NCI-H1417 (cell line): ENCODE data around the gene ZFYVE9.

Experiments
- DNase-seq, 3 experiments: peaks; one replicate each; lab custom pipeline; 2025; lab: John Stamatoyannopoulos, UW

ZFYVE9 gene

DNA sequence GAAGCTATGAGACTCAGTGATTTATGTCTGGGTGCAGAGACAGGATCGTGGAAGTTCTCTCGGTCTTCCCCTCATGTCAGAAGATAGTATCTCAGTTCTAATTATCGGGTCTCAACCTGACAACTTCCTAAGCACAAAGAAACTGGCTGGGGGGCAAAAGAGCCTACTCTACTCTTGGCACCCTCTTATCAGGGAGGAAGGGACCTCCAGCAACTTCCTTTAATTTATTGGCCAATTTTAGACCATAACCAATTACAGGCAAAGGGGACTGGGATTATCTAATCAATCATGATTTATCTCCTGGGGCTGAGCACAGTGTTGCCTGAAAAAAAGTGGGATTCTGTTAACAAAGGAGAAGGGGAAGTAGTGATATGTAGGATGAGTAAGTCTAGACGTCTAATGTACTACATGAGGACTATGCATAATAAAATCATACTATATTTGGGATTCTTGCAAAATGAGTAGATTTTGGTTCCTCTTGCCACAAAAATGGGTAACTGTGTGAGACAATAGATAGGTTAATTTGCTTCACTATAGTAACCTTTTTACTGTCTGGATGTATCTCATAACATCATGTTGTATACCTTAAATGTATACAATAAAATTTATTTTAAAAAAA is 98.8 kb downstream of the ZFYVE9 start:
- DNase-seq, result no peak

DNA sequence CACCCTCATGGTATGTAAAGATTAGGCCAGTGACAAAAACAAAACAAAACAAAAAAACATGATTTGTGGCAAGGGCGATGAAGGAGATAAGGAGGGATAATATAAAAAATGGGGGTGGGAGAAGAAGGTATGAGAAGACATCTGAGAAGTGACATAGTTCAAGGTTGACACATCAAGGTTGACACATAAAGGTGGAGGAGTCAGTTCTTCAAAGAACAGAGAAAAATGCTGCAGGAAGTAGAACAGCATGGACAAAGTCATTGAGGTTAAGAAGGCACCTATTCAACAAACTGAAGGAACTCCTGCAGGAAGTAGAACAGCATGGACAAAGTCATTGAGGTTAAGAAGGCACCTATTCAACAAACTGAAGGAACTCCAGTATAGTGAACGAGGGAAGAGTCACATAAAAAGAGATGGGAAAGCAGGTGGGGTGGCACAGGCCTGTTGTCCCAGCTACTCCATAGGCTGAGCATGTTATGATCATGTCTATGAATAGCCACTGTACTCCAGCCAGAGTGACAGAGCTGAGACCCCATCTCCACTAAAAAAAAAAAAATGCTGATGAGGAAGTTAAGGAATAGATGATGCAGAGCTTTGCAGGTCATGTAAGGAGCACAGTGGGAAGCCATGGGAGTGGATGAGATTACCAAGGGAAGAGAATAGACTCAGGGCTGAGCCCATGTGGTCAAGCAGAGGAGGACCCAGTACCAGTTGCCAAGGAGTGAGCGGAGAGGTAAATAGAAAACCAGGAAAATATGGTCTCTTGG is 101.5 kb downstream of the ZFYVE9 start:
- DNase-seq, result no peak

DNA sequence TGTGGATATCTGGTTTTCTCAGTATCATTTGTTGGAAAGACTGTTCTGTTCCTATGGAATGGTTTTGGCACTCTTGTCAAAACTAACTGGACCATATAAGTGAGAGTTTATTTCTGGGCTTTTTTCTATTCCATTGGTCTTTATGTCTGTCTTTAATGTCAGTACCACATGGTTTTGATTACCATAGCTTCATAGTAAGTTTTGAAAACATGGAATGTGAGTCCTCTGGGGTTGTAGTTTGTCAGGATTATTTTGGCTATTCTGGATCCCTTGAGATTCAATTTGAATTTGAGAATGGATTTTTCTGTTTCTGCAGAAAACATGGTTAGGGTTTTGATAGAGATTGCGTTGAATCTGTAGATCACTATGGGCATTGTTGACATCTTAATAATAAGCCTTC is 107.9 kb downstream of the ZFYVE9 start:
- DNase-seq, result no peak

DNA sequence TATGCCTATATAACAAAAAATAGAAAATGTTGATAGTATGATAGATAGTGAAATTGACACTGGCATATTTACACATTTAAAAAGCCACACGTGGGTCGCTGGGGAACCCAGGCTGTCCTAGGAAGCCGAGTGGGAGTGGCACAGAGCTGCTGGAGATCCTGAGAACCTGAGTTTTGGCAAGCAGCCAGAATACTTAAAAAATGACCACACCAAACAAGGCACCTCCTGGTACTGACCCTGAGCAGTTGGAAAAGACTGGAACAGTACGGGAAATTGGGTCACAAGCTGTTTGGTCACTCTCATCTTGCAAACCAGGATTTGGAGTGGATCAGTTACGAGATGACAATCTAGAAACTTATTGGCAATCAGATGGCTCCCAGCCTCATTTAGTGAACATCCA is 111.5 kb downstream of the ZFYVE9 start:
- DNase-seq, result peak in 1 of 3 experiments; percentile 7

DNA sequence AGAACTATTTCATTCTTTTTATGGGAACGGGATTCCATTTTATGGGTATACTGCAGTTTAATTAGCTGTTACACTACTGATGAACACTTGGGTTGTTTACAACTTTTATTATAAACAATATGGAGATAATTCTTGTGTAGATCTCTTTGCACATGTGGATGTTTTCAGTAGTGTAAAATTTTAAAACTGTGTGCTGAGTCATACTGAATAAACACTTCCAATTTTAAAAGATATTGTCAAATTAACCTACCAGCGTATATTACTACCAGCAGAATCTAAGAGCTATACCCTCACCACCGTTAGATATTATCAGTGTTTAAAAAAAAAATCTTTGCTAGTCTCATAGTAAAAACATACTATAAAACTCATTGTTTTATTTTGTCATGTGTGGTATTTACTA is 118.0 kb downstream of the ZFYVE9 start:
- DNase-seq, result no peak

DNA sequence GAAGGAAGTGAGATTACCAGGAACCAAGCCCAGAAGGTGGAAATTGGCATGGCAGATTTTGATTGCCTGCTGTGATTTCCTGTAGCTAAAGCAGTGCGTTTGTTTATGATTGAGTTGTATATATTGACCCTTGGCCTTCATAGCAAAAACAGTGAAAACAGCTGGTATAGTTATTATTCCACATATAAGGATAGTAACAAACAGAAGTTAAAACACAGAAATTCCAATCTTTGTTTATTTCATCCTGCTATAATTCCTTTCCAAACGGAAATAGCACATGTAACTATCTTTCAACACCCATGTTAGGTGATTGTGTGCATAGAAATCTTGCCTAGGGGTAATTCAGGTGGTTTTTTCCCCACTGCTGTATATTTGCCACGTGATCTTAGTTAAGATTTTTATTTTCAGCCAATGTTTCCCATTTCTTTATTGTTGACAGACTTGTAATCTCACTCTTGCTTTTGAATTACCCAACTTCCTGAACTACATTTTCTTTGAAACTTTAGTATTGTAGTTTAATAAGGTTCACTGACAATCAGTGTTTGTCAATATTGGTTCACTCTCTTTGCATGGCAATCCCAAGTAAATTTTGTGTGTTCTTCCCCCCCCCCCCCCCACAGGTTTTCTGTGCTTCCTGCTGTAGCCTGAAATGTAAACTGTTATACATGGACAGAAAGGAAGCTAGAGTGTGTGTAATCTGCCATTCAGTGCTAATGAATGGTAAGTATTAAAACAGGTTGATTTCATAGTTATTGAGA is 121.4 kb downstream of the ZFYVE9 start:
- DNase-seq, result no peak

DNA sequence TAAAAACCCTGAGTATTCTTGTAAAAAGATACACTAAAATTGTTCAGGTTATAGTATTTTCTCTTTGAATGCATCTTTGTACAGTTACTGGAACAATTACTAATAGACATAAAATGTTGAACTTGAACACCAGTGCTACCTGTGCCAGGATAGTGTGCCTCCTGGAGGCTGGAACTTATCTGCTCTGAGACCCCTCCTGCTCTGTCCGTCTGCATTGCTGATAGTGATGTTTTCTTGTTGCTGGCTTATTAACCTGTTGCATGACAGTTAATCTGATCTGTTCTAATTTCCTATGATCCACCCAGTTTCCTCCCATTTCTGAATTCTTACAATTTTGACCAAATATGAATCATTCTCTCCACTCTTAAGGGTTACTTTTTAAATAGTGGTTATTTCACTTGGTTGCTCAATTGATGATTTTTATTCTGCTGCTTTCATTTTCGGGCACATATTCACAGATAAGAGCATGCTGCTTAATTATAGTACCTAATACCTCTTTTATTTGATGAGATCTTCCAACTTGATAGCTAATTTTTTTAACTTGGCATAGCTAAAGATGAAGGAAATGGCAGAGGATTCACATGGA is 122.7 kb downstream of the ZFYVE9 start:
- DNase-seq, result no peak

DNA sequence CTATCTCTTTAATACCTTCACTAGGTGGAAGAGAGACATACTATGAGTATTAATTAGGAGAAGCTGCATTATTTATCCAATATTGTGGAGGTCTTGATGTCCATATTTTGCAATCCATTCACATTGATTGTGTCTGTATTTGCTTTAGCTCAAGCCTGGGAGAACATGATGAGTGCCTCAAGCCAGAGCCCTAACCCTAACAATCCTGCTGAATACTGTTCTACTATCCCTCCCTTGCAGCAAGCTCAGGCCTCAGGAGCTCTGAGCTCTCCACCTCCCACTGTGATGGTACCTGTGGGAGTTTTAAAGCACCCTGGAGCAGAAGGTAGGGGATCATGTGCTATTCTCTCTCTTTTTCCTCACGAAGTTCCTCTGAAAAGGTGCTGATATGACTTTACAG is 124.6 kb downstream of the ZFYVE9 start:
- no peak for DNase-seq

DNA sequence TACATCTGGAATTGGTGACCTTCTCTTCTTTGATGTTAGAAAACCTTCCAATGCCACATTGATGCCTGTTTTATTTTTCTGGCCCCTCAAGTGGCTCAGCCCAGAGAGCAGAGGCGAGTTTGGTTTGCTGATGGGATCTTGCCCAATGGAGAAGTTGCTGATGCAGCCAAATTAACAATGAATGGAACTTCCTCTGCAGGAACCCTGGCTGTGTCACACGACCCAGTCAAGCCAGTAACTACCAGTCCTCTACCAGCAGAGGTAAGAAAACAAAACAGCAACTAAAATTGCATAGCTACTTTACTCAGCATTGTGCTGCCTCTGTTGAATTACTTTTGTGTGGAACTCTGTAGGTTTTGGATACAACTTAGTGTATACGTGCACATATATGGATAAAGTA is 126.5 kb downstream of the ZFYVE9 start:
- DNase-seq, result no peak

DNA sequence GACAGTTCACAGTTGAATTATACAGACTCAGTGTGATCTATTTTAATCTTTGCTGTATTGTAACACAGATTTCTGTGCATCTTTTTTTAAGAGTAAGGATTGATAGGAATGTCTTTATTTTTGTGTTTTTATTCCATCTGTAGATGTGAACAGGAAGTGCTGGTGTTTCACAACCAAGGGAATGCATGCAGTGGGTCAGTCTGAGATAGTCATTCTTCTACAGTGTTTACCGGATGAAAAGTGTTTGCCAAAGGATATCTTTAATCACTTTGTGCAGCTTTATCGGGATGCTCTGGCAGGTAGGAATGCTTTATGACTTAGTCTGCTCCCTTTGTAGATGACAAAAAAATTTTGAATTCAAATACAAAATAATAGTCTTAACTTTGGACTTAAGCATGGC is 139.6 kb downstream of the ZFYVE9 start:
- no peak for DNase-seq

DNA sequence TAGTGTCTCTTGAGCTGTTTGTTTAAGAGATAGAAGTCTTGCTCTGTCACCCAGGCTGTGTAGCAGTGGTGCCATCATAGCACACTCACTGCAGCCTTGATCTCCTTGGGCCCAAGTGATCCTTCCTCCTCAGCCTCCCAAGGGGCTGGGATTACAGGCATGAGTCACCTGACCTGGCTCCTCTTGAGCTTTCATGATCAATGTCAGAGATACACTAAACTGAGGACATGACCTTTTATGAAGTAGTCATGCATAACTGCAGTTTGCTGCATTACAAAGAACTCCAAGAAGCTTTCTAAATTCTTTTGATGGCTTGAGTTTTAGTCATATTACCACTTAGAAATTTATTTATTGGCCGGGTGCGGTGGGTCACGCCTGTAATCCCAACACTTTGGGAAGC is 146.4 kb downstream of the ZFYVE9 start:
- no peak for DNase-seq

DNA sequence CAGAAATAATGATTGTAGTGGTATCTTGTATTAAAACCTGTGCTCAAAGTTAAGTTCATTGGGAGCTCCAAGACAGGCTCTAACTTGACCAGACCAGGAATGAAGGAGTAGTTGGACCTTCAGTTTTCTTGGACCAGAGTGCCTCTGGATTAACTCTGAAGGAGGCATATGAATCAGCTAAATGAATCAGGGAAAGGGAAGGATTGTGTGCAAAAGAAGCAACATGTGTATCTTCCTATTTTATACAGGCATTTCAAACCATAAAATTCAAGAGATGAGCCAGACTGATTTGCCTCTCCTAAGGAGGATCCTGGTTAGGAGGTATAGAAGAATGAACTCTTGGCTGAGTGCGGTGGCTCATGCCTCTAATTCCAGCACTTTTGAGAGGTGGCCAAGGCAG is 152.7 kb downstream of the ZFYVE9 start:
- no peak for DNase-seq

DNA sequence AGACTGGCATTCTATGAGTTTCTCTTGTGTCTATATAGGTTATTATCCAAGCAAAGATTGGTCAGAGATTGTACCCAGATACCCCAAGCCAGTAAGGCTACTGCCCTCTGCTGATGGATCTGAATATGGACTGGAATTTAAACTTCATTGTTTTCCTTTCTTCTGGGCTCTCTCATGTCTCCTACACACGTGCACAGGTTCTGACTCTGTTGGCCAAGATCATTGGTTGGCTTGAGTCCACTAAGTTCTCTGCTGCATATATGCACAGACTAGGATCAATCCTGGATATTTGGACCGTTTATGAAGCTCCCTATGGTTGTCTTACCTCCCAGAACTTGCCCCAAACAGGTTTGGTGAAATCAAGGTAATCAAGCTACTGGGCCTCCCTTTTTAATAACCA is 154.5 kb downstream of the ZFYVE9 start:
- peak; percentile 25 to 68 (median 51) for DNase-seq

DNA sequence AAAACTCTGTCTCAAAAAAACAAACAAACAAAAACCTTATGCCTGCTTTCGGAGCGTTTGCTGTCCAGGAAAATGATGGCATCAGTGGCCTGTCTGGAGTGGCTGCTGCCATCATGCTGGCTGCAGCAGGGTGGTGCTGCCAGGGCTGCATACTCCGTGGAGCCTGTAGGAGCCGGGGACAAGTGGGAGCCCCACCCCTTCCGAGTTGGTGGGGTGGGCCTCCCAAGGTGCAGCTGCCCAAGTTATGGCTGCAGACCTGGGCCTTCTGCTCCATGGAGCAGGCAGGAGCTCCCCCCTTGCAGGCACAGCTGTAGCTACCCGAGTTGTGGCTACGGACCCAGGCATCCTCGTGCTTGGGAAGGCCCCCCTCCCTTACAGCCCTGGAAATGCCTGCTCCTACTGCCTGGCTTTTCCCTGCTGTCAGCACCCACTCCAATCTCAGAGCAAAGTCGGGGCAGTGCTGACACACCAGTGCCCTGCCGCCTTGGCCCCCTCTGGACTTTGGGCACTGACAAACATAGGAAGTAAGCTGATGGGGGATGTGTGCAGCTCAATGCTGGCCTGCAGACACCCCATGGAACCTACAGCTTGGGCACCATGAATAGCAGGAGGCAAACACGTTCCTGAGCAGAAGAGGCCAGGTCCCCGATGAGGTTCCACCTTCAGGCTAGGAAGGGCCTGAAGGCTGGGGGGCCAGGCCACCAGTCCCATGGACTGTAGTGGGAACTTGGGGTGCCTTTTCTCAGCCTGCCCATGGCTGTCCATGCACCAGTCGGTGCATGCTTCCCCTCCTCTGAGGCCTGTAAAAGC is 163.7 kb downstream of the ZFYVE9 start:
- DNase-seq, result no peak

DNA sequence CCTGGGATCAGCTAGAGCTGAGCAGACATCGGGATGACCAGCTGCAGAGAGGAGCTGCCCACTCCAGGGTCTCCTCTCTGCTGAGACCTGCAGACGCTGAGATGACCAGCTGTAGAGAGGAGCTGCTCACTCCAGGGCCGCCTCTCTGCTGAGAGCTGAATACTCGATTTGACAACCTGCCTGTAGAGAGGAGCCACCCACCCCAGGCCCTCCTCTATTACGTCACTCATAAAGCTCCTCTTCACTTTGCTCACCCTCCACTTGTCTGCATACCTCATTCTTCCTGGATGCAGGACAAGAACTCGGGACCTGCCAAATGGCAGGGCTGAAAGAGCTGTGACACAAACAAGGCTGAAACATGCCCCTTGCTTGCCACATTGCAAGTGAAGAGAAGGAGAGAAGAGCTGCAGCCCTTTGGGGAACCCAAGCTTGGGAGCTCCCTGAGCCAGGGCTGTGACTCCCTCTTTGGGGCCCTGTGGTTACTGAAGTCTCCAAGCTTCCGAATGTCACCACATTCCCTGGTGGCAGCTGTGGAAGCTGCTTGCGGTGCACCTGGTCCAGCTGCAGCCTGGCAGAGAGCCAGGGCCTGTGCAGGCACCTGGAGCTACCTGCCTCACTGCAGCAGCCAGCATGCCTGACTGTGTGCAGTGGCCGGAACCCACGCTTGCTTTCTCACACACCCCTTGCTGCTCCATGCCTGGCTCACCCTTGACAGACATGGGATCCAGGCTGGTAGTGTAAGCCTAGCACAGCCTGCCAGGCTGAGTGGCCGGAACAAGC is 164.5 kb downstream of the ZFYVE9 start:
- DNase-seq, result peak in 2 of 3 experiments; percentile 12 to 47

DNA sequence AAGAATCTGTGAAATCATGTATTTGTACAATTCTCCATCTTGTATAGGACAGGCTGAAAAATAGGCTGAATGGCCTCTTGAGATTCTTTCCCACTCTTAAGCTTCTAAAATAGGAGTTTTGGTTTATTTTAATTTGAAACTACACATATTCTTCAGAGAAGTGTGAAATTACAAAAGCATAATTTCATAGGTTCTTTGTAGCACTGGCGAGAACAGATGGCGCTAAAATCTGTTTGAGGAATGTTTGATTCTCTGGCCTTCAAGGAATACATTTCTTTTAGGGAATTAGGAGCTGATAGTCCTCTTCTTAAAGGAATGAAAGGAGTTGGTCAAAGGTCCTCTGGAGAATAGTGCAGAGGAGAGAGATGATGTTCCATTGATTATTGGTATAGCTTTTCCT is 179.2 kb downstream of the ZFYVE9 start:
- no peak for DNase-seq

DNA sequence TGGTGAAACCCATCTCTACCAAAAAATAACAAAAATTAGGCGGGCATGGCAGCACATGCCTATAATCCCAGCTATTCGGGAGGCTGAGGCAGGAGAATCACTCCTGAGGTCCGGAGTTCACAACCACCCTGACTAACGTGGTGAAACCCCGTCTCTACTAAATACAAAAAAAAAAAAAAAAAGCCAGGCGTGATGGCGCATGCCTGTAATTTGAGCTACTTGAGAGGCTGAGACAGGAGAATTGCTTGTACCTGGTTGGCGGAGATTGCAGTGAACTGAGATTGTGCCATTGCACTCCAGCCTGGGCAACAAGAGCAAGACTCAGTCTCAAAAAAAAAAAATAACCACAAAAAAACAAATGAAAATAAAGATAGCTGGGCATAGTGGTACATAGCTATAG is 181.8 kb downstream of the ZFYVE9 start:
- peak in 1 of 3 experiments; percentile 51 for DNase-seq

DNA sequence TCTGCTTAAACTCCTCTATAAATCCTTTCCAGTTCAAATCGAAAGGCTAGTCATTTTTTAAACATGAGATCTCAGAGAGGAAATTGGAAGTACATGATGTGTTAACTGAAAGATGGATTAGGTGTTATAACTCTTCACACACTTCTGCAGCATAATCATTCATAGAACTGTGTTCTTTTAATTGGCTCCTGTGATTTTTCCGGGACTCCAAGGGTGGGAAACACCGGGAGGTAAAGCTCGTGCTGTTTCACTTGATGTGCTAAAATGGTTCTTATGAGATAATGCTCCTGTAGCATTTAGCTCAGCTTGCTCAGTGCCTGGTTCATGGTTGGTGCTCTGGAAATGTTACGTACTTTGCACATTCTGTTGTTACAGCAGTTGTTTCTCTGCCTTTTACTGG is 183.9 kb downstream of the ZFYVE9 start:
- peak in 2 of 3 experiments; percentile 30 to 67 for DNase-seq

DNA sequence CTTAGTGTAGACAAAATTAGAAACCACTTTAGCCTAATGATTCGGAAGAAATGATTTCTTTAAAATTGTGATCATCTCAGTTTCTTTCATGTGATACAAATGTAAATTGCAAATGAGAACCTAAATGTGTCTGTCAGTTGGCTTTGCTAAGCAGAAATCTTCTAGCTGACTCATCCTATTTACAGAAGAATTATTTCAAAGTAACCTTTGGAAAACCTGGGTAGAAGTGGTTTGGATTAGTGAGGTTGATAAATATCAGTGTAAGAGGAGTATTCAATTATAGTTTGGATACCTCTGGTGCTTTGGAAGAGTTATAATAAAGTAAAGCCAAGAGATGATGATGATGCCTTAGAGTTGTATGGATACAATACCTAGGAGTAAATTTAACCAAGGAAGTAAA is 186.7 kb downstream of the ZFYVE9 start:
- no peak for DNase-seq

DNA sequence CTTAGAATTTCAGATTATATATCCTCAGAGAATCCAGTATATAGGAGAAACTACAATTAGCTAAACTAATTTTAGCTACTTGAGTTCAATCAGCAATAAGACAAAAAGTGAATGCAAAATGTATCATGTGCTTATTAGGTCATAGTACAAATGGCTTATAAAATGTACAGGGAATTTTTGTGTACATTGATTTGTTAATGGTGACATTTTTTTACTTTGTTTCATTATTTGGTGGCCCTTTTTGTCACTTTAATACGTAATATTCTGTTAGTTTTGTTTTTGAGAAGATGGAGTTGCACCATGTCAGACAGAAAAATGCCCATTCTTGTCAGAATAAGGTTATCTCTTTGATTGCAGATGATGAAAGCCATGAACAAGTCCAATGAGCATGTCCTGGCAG is 190.5 kb downstream of the ZFYVE9 start:
- no peak for DNase-seq

DNA sequence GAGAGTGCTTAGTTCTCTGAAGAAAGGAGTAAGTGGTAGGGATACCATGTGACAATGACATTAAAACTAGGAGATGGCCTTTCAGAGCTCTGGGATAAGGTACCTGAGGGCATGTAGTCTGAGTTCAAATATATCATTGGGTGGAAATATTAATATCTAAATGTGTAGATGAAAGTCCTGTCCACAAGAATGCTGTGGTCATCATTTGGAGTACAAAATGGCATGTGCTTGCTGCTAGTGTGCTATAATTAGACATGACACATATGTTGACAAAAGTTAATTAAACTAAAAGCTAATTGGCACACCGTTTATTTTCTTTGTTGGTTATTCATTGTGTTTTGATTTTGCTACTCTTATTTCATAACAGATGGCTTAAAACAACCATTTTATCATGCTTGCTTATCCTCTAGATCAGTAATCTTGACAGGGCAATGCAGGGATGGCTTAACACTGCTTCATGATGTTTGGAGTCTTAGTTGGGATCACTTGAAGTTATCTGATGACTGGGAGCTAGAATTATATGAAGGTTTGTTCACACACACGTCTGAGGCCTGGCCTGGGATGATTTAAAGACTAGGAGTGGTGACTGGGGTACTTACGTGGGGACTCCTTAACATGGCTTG is 193.1 kb downstream of the ZFYVE9 start:
- DNase-seq, result no peak
